ENCODE results near the gene ENOX1.

DNA sequence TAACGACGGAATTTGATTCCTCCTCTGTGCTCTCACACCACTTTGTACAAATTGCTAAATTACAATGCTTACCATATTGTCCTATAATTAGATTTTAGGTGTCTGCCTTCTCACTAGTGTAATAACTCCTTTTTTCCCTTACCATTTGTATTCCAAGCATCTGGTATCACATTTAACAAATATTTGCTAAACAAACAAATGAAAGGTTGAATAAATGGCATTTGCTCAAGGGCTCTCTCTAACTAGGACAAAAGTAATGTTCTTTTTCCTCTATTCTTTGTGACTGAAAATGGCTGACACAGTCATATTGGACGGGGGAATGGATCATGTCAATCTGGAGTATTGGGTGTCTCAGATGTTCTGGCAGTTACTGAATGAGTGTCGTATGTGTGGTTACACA lies 99.7 kb downstream of the ENOX1 start:
- TF ChIP-seq RFX5 (IDR thresholded peaks at IDR 0.05) (no peak), NFE2L2 (conservative IDR thresholded peaks at IDR 0.05; ENCODE audit: low read length) (no peak), JUNB (IDR thresholded peaks at IDR 0.05) (no peak), POLR2A (IDR thresholded peaks at IDR 0.05; ENCODE audit: low read length) (no peak), KDM1A (IDR thresholded peaks at IDR 0.05; ENCODE audit: low read depth) (no peak), EP300 (IDR thresholded peaks at IDR 0.05) (no peak), JUN (IDR thresholded peaks at IDR 0.05) (no peak), MAZ (IDR thresholded peaks at IDR 0.05; ENCODE audit: borderline replicate concordance, low read depth, low read length) (no peak), USF2 (IDR thresholded peaks at IDR 0.05) (no peak), RAD21 (conservative IDR thresholded peaks at IDR 0.05 in 1 of 2, IDR thresholded peaks at IDR 0.05 in 1 of 2) (no peak), RCOR1 (IDR thresholded peaks at IDR 0.05; ENCODE audit: low read depth, low read length) (no peak)
- TF ChIP-seq, protein P1, sequence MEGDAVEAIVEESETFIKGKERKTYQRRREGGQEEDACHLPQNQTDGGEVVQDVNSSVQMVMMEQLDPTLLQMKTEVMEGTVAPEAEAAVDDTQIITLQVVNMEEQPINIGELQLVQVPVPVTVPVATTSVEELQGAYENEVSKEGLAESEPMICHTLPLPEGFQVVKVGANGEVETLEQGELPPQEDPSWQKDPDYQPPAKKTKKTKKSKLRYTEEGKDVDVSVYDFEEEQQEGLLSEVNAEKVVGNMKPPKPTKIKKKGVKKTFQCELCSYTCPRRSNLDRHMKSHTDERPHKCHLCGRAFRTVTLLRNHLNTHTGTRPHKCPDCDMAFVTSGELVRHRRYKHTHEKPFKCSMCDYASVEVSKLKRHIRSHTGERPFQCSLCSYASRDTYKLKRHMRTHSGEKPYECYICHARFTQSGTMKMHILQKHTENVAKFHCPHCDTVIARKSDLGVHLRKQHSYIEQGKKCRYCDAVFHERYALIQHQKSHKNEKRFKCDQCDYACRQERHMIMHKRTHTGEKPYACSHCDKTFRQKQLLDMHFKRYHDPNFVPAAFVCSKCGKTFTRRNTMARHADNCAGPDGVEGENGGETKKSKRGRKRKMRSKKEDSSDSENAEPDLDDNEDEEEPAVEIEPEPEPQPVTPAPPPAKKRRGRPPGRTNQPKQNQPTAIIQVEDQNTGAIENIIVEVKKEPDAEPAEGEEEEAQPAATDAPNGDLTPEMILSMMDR (IDR thresholded peaks at IDR 0.05), result no peak
- TF ChIP-seq, protein P2, sequence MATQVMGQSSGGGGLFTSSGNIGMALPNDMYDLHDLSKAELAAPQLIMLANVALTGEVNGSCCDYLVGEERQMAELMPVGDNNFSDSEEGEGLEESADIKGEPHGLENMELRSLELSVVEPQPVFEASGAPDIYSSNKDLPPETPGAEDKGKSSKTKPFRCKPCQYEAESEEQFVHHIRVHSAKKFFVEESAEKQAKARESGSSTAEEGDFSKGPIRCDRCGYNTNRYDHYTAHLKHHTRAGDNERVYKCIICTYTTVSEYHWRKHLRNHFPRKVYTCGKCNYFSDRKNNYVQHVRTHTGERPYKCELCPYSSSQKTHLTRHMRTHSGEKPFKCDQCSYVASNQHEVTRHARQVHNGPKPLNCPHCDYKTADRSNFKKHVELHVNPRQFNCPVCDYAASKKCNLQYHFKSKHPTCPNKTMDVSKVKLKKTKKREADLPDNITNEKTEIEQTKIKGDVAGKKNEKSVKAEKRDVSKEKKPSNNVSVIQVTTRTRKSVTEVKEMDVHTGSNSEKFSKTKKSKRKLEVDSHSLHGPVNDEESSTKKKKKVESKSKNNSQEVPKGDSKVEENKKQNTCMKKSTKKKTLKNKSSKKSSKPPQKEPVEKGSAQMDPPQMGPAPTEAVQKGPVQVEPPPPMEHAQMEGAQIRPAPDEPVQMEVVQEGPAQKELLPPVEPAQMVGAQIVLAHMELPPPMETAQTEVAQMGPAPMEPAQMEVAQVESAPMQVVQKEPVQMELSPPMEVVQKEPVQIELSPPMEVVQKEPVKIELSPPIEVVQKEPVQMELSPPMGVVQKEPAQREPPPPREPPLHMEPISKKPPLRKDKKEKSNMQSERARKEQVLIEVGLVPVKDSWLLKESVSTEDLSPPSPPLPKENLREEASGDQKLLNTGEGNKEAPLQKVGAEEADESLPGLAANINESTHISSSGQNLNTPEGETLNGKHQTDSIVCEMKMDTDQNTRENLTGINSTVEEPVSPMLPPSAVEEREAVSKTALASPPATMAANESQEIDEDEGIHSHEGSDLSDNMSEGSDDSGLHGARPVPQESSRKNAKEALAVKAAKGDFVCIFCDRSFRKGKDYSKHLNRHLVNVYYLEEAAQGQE (IDR thresholded peaks at IDR 0.05), result no peak
